Activated CD8-positive, alpha-beta T cell treated with anti-CD3 and anti-CD28 coated beads for 36 hours (primary cell): ENCODE results near the gene PTBP3. TPM values are rescaled to one million over a fixed set of nuclear protein-coding genes. Genes with fewer than 3 reads are reported as not detected.

Source experiments
- ATAC-seq: fragments of 200-7000 bp; cut with Tn5 transposase; one replicate; pipeline ENCODE4 v1.10.0; 2021; ENCODE audit warnings: mild to moderate bottlenecking, moderate library complexity
- CTCF ChIA-PET: fragments of 350-600 bp; sonication (Branson Sonifier 250); formaldehyde crosslinking; loops from one replicate; lab custom pipeline; 2021; ENCODE audit warnings: antibody characterized with exemption; lab: Charles Lee
- POLR2A ChIA-PET: fragments of 350-600 bp; sonication (Branson Sonifier 250); formaldehyde crosslinking; loops from one replicate; lab custom pipeline; 2021; ENCODE audit warnings: antibody characterized with exemption; lab: Charles Lee
- DNase-seq: peaks from one replicate; pipeline ENCODE4 v3.0.0-alpha.2; 2020
- H3K27ac Mint-ChIP-seq: one replicate; pipeline ENCODE4 v1.8.0; 2021; ENCODE audit warnings: mild to moderate bottlenecking, mixed read lengths
- H3K27me3 Mint-ChIP-seq: one replicate; pipeline ENCODE4 v1.8.0; 2021; ENCODE audit warnings: mixed read lengths
- H3K36me3 Mint-ChIP-seq: one replicate; pipeline ENCODE4 v1.8.0; 2021; ENCODE audit warnings: low read depth, mixed read lengths
- H3K4me1 Mint-ChIP-seq: one replicate; pipeline ENCODE4 v1.8.0; 2021; ENCODE audit warnings: low read depth, mixed read lengths
- H3K4me3 Mint-ChIP-seq: one replicate; pipeline ENCODE4 v1.8.0; 2021; ENCODE audit warnings: mild to moderate bottlenecking, moderate library complexity, mixed read lengths
- H3K9me3 Mint-ChIP-seq: one replicate; pipeline ENCODE4 v1.8.0; 2021; ENCODE audit warnings: mixed read lengths
- intact Hi-C: fragments of 100-400 bp; cut with micrococcal nuclease; formaldehyde crosslinking; loops from one replicate; pipeline ENCODE4 v1.10.0; 2022
- total RNA-seq, 2 experiments: library from RNA; stranded (reverse); gene quantifications; one replicate each; pipeline ENCODE4 v1.2.3, GENCODE V29; 2021
- TF ChIP-seq, protein P1 (sequence below): fragments of 200-600 bp; IDR thresholded peaks from one replicate; pipeline ENCODE4 v1.8.0; 2022; ENCODE audit warnings: antibody characterized with exemption, mild to moderate bottlenecking

Gene PTBP3
- total RNA-seq = 100 to 1,000 TPM; 108 to 120 TPM

DNA sequence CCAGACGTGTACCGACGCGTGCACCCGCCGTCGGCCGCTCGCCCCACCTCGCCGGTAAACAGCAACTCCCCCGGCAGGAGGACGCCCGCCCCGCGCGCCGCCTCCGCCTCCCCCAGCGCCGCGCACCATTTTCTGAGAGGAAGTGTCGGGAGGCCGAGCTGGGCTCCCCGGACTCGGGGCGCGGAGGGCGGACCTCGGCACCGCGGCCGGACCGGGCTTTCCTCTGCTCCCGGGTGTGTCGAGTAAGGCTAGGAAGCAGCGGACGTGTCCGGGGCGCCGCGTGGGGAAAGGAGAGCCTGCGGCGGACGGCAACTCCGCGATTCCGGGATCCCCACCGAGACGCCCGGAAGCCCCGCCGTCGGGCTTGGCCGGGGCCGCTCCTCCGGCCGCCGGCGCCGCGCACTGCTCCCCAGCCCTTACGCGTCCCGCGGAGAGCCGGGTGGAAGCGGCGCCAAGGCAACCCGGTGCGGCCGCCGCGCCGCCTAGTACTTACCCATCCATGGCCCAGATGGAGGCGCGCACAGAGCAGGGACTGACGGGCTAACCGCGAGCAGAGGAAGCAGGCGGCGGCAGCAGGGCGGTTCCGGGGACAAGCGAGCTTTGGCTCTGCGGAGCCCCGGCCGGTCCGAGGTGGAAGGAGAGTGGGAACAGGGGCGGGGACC, at the start of gene PTBP3:
TSS of gene PTBP3 (minus strand) at position 643 of the 662 bp plus-strand sequence. CDS start 35,754 bp downstream, outside the sequence.
- ATAC-seq (peak; percentile 68), DNase-seq (peak; percentile 82)
- H3K27ac Mint-ChIP-seq = peak within 1 kb of the TSS; percentile 98
- H3K27me3 Mint-ChIP-seq = no peaks in the 10 kb centered on the region
- H3K4me3 Mint-ChIP-seq = peak within 1 kb of the TSS; percentile 97
- ChIA-PET POLR2A (interaction anchor here (0.6 to 2.8 kb wide), 11 partner anchors 9 to 591 kb away, joined by 3 to 14 read pairs (median 3); partner anchors contain the start of gene HSDL2), CTCF (interaction anchor here (0.8 to 2.1 kb wide), 9 partner anchors 8 to 240 kb away, joined by 3 to 13 read pairs (median 4); no protein-coding TSS in a partner anchor)
- intact Hi-C loops = loop anchor here (5.0 kb wide), 1 partner anchor 151 kb away; no protein-coding TSS in a partner anchor
- H3K36me3 Mint-ChIP-seq = peaks cover 12% of the 10 kb centered on the region
- no peaks in the 10 kb centered on the region for H3K9me3 Mint-ChIP-seq
- TF ChIP-seq, protein P1, sequence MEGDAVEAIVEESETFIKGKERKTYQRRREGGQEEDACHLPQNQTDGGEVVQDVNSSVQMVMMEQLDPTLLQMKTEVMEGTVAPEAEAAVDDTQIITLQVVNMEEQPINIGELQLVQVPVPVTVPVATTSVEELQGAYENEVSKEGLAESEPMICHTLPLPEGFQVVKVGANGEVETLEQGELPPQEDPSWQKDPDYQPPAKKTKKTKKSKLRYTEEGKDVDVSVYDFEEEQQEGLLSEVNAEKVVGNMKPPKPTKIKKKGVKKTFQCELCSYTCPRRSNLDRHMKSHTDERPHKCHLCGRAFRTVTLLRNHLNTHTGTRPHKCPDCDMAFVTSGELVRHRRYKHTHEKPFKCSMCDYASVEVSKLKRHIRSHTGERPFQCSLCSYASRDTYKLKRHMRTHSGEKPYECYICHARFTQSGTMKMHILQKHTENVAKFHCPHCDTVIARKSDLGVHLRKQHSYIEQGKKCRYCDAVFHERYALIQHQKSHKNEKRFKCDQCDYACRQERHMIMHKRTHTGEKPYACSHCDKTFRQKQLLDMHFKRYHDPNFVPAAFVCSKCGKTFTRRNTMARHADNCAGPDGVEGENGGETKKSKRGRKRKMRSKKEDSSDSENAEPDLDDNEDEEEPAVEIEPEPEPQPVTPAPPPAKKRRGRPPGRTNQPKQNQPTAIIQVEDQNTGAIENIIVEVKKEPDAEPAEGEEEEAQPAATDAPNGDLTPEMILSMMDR = no peak
- peaks cover 37% of the 10 kb centered on the region for H3K4me1 Mint-ChIP-seq

- Mint-ChIP-seq H3K4me1 (peaks cover 33% of the 10 kb centered on the region), H3K27me3 (no peaks in the 10 kb centered on the region)
- intact Hi-C loops = no loop called here
These were observed 49.3 kb upstream of the PTBP3 start for GRCh38 chr9:112382501-112383364.

GRCh38 chr9:112382066-112382465, 48.6 kb upstream of the PTBP3 start:
- Mint-ChIP-seq H3K4me3 (no peak overlapping the region), H3K4me1 (peaks cover 38% of the 10 kb centered on the region), H3K36me3 (no peaks in the 10 kb centered on the region), H3K9me3 (no peaks in the 10 kb centered on the region), H3K27ac (no peak overlapping the region), H3K27me3 (no peaks in the 10 kb centered on the region)
- CTCF ChIA-PET = no interaction called here
- intact Hi-C loops = no loop called here
- no peak for DNase-seq
- no peak for ATAC-seq
- POLR2A ChIA-PET = no interaction called here
- TF ChIP-seq, protein P1 = no peak

More at GRCh38 chr9:112382501-112383364, 49.3 kb upstream of the PTBP3 start:
- no peak overlapping the region for H3K27ac Mint-ChIP-seq
- no peak overlapping the region for H3K4me3 Mint-ChIP-seq
- H3K9me3 Mint-ChIP-seq = no peaks in the 10 kb centered on the region
- POLR2A ChIA-PET = no interaction called here
- no peaks in the 10 kb centered on the region for H3K36me3 Mint-ChIP-seq
- CTCF ChIA-PET = no interaction called here
- TF ChIP-seq, protein P1 = no peak
- no peak for DNase-seq
- no peak for ATAC-seq

GRCh38 chr9:112380825-112381221, 47.4 kb upstream of the PTBP3 start:
- peak overlapping the region; percentile 98 for H3K27ac Mint-ChIP-seq
- peaks cover 1% of the 10 kb centered on the region for H3K9me3 Mint-ChIP-seq
- CTCF ChIA-PET = interaction anchor here (1.2 to 6.2 kb wide), 2 partner anchors 20 to 267 kb away, joined by 3 to 55 read pairs; no protein-coding TSS in a partner anchor
- POLR2A ChIA-PET = interaction anchor here (0.6 to 2.7 kb wide), 7 partner anchors 14 to 463 kb away, joined by 3 to 13 read pairs (median 6); partner anchors contain the start of genes KIAA1958 and PTBP3
- ATAC-seq = no peak
- no peaks in the 10 kb centered on the region for H3K36me3 Mint-ChIP-seq
- H3K27me3 Mint-ChIP-seq = no peaks in the 10 kb centered on the region
- peak overlapping the region; percentile 87 for H3K4me3 Mint-ChIP-seq
- peak; percentile 15 for DNase-seq
- intact Hi-C loops = no loop called here
- peaks cover 35% of the 10 kb centered on the region for H3K4me1 Mint-ChIP-seq
- TF ChIP-seq, protein P1 = no peak
